WTC11 (cell line): ENCODE measurements around the gene CCDC28A. TPM values are rescaled to one million over a fixed set of nuclear protein-coding genes. Genes with fewer than 3 reads are reported as not detected.

Source experiments
- ATAC-seq: fragments of 200-7000 bp; cut with Tn5 transposase; 2 replicates; pipeline ENCODE4 v1.10.0; 2021; ENCODE audit warnings: mild to moderate bottlenecking, moderate library complexity
- CTCF ChIA-PET: fragments of 300-600 bp; sonication (Branson Sonifier 250); formaldehyde crosslinking; loops from one replicate; lab custom pipeline; 2021; ENCODE audit warnings: antibody characterized with exemption; lab: Charles Lee
- POLR2A ChIA-PET: fragments of 350-600 bp; sonication (Branson Sonifier 250); formaldehyde crosslinking; loops from one replicate; lab custom pipeline; 2021; ENCODE audit warnings: antibody characterized with exemption; lab: Charles Lee
- DNase-seq: peaks from one replicate; pipeline ENCODE4 v3.0.0; 2021; ENCODE audit warnings: low spot score
- H3K27ac Mint-ChIP-seq: 2 replicates; pipeline ENCODE4 v1.8.0; 2021; ENCODE audit warnings: mixed read lengths
- H3K27me3 Mint-ChIP-seq: 2 replicates; pipeline ENCODE4 v1.8.0; 2021; ENCODE audit warnings: low read depth, mild to moderate bottlenecking, moderate library complexity, mixed read lengths
- H3K36me3 Mint-ChIP-seq: 2 replicates; pipeline ENCODE4 v1.8.0; 2021; ENCODE audit warnings: mixed read lengths
- H3K4me1 Mint-ChIP-seq: 2 replicates; pipeline ENCODE4 v1.8.0; 2022; ENCODE audit warnings: mixed read lengths
- H3K4me3 Mint-ChIP-seq: 2 replicates; pipeline ENCODE4 v1.8.0; 2021; ENCODE audit warnings: mild to moderate bottlenecking, moderate library complexity, mixed read lengths
- H3K9me3 Mint-ChIP-seq: 2 replicates; pipeline ENCODE4 v1.8.0; 2021; ENCODE audit warnings: mixed read lengths
- AFF4 ChIP-seq: sonication (generic); formaldehyde crosslinking; IDR thresholded peaks from 2 replicates; pipeline ENCODE4 v1.8.1; 2023; ENCODE audit warnings: mild to moderate bottlenecking, missing genetic modification reagents, borderline replicate concordance
- ARID4B ChIP-seq: sonication (generic); formaldehyde crosslinking; IDR thresholded peaks from 2 replicates; pipeline ENCODE4 v1.8.0; 2023; ENCODE audit warnings: missing genetic modification reagents, mild to moderate bottlenecking, borderline replicate concordance
- ATF2 ChIP-seq: sonication (generic); formaldehyde crosslinking; IDR thresholded peaks from 2 replicates; pipeline ENCODE4 v1.8.1; 2022; ENCODE audit warnings: low read depth, missing genetic modification reagents, borderline replicate concordance
- JUN ChIP-seq: sonication (generic); formaldehyde crosslinking; IDR thresholded peaks from 2 replicates; pipeline ENCODE4 v1.8.0; 2023; ENCODE audit warnings: mild to moderate bottlenecking, missing genetic modification reagents
- MLX ChIP-seq: sonication (generic); formaldehyde crosslinking; IDR thresholded peaks from 2 replicates; pipeline ENCODE4 v1.8.1; 2023; ENCODE audit warnings: mild to moderate bottlenecking, missing genetic modification reagents, moderate library complexity
- NFE2L1 ChIP-seq: sonication (generic); formaldehyde crosslinking; IDR thresholded peaks from 2 replicates; pipeline ENCODE4 v1.8.1; 2023; ENCODE audit warnings: missing genetic modification reagents
- PRDM15 ChIP-seq: sonication (generic); formaldehyde crosslinking; IDR thresholded peaks from 2 replicates; pipeline ENCODE4 v1.8.0; 2022; ENCODE audit warnings: missing genetic modification reagents
- SOX15 ChIP-seq: fragments of 250-450 bp; sonication (Bioruptor Pico); IDR thresholded peaks from 2 replicates; pipeline ENCODE4 v1.9.0; 2021; ENCODE audit warnings: mild to moderate bottlenecking
- SP1 ChIP-seq: sonication (generic); formaldehyde crosslinking; conservative IDR thresholded peaks from 2 replicates; pipeline ENCODE4 v1.8.1; 2022; ENCODE audit warnings: missing genetic modification reagents
- TCF7 ChIP-seq: sonication (generic); formaldehyde crosslinking; IDR thresholded peaks from 2 replicates; pipeline ENCODE4 v1.8.0; 2022; ENCODE audit warnings: mild to moderate bottlenecking, low read depth, missing genetic modification reagents, moderate library complexity
- ZNF263 ChIP-seq: sonication (generic); formaldehyde crosslinking; IDR thresholded peaks from 2 replicates; pipeline ENCODE4 v1.8.1; 2022; ENCODE audit warnings: low read depth, mild to moderate bottlenecking, moderate library complexity, missing genetic modification reagents
- ZNF423 ChIP-seq: fragments of 250-450 bp; sonication (Bioruptor Pico); IDR thresholded peaks from 2 replicates; pipeline ENCODE4 v2.1.2; 2022; ENCODE audit warnings: mild to moderate bottlenecking, moderate library complexity
- total RNA-seq: library from RNA; stranded (reverse); gene quantifications from 3 replicates; pipeline ENCODE4 v1.2.3, GENCODE V29; 2021

CCDC28A gene
- total RNA-seq, 1 experiment from 2014 or later, result 8.7 TPM

GRCh38 chr6:138726066-138726756 lies 47.4 kb upstream of the CCDC28A start (continued):
- no peak for TF ChIP-seq PRDM15 (CRISPR knock-in tag)
- no peak for TF ChIP-seq ARID4B (CRISPR knock-in tag)
- no peak for TF ChIP-seq JUN (CRISPR knock-in tag)

GRCh38 chr6:138726757-138727097 lies 46.8 kb upstream of the CCDC28A start:
- H3K36me3 Mint-ChIP-seq, result peaks cover 2% of the 10 kb centered on the region
- H3K27ac Mint-ChIP-seq, result no peak overlapping the region
- DNase-seq (no peak), ATAC-seq (no peak)
- TF ChIP-seq ZNF423 (CRISPR knock-in tag) (no peak), NFE2L1 (CRISPR knock-in tag) (no peak), TCF7 (CRISPR knock-in tag) (no peak), SP1 (CRISPR knock-in tag) (no peak), MLX (CRISPR knock-in tag) (no peak), ZNF263 (CRISPR knock-in tag) (no peak), ATF2 (CRISPR knock-in tag) (no peak), SOX15 (CRISPR knock-in tag) (no peak), AFF4 (CRISPR knock-in tag) (no peak)
- 0 out of 2 replicates have a peak, but pooled peaks cover 3% of the 10 kb centered on the region for H3K4me1 Mint-ChIP-seq
- peaks cover 8% of the 10 kb centered on the region for H3K9me3 Mint-ChIP-seq
- ChIA-PET CTCF (interaction anchor here (0.6 to 1.2 kb wide), 4 partner anchors 34 to 45 kb away, joined by 3 to 4 read pairs (median 3); no protein-coding TSS in a partner anchor), POLR2A (no interaction called here)
- H3K4me3 Mint-ChIP-seq, result no peak overlapping the region
- H3K27me3 Mint-ChIP-seq, result no peaks in the 10 kb centered on the region
